ENCODE data around the gene TBC1D8.

DNA sequence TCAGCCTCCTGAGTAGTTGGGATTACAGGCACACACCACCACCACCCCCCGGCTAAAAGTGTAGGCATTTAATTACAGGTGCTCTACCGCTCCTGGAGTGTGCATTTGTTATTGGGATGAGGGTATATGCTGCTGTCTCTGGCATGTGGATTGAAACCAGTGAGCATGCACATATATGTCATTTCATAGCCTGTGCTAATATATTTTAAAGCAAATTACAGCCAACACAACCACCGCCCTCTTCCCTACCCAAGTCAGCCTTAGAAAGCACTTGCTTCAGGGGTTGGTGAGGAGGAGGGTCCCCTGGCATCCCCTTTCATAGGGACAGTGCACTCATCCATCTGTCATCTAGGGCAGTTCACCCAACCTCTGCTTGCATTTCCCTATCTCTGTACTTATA, 10.5 kb upstream of the TBC1D8 start:
- no peak for TF ChIP-seq CTCF (conservative IDR thresholded peaks at IDR 0.05; ENCODE audit: low read depth in 2 of 2)
- TF ChIP-seq, protein P1, sequence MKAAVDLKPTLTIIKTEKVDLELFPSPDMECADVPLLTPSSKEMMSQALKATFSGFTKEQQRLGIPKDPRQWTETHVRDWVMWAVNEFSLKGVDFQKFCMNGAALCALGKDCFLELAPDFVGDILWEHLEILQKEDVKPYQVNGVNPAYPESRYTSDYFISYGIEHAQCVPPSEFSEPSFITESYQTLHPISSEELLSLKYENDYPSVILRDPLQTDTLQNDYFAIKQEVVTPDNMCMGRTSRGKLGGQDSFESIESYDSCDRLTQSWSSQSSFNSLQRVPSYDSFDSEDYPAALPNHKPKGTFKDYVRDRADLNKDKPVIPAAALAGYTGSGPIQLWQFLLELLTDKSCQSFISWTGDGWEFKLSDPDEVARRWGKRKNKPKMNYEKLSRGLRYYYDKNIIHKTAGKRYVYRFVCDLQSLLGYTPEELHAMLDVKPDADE (IDR thresholded peaks at IDR 0.05), result no peak
- TF ChIP-seq POLR2AphosphoS5 (IDR thresholded peaks at IDR 0.05; ENCODE audit: low read depth), result no peak

All from GM23338 (cell line).